Prostate gland (tissue), 2 donors: Measurements from ENCODE around the gene ACTR3. TPM values are rescaled to one million over a fixed set of nuclear protein-coding genes. Genes with fewer than 3 reads are reported as not detected.
A peak's percentile ranks its signal among the peaks of the same experiment; 100 is the strongest.

Experiments used
- DNase-seq: peaks from one replicate; pipeline ENCODE4 v3.0.0-alpha.2; 2019; ENCODE audit warnings: low spot score
- H3K27ac ChIP-seq, 2 donors: fragments of 200-600 bp; sonication (generic); 2 replicates each; pipeline ENCODE4 v1.5.1; 2017 to 2019
- H3K27me3 ChIP-seq: fragments of 200-600 bp; sonication (generic); replicated peaks from 2 replicates; pipeline ENCODE4 v1.5.1; 2019; ENCODE audit not compliant: insufficient read depth
- H3K36me3 ChIP-seq, 2 donors: fragments of 200-600 bp; sonication (generic); 1 replicate in 1 of 2; 2 replicates in 1 of 2; pipeline versions ENCODE4 v1.5.1 to v1.8.1; 2017 to 2019
- H3K4me1 ChIP-seq: fragments of 200-600 bp; sonication (generic); replicated peaks from 2 replicates; pipeline ENCODE4 v1.5.1; 2019
- H3K4me3 ChIP-seq, 2 donors: fragments of 200-600 bp; sonication (generic); 2 replicates each; pipeline ENCODE4 v1.5.1; 2017 to 2019
- H3K9me3 ChIP-seq: fragments of 200-600 bp; sonication (generic); 2 replicates; pipeline ENCODE4 v1.5.1; 2017
- POLR2A ChIP-seq: fragments of 450-650 bp; IDR thresholded peaks from one replicate; pipeline ENCODE4 v1.6.1; 2016; ENCODE audit warnings: antibody characterized with exemption, mild to moderate bottlenecking
- POLR2AphosphoS5 ChIP-seq: sonication (generic); formaldehyde crosslinking; IDR thresholded peaks from one replicate; pipeline ENCODE4 v1.6.1; 2017; ENCODE audit warnings: antibody characterized with exemption
- WGBS: methylation state at CpG from one replicate; pipeline ENCODE4 v1.1.5; 2018; 5-methylcytosine and 5-hydroxymethylcytosine counted together
- intact Hi-C: fragments of 100-400 bp; cut with DNase I; formaldehyde crosslinking; loops from one replicate; pipeline ENCODE4 v1.14.2; 2022
- total RNA-seq, 2 donors: library from RNA; depleted of rRNA; stranded (reverse); fragments of >200 nt; gene quantifications; one replicate each; pipeline ENCODE4 v1.1.0, GENCODE V29; 2016
- TF ChIP-seq, protein P1 (sequence below), 4 experiments: fragments of 200-600 bp in 2 of 4; fragments of 450-650 bp in 2 of 4; sonication (generic) in 2 of 4; IDR thresholded peaks; 1 replicate in 3 of 4; 2 replicates in 1 of 4; pipeline ENCODE4 v1.5.1; 2016 to 2019; ENCODE audit warnings: antibody characterized with exemption in 4 of 4, mild to moderate bottlenecking in 2 of 4, moderate library complexity in 2 of 4

The ACTR3 gene
- total RNA-seq, 2 donors from 2014 or later = 65.9 to 93.7 TPM

DNA sequence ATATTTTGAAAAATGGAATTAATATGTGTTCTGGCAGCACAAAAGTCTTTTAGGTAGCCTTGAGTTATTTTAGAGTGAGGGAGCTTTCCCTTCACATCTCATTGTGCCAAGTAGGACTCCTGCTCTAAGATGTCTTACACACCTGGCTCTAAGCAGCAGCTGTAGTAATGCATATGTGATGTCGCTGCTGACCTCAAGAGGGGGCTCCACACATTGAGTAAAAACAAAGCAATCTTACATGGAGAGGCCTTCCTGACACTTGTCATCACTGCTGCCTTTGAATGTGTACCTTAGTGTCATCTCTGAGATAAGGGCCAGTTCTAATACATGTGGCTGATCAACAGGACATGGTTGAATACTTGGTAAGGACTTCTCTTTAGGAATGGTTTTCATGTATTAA is 75.8 kb downstream of the ACTR3 start:
- no peak overlapping the region for H3K4me3 ChIP-seq
- H3K9me3 ChIP-seq = no peaks in the 10 kb centered on the region
- no peak overlapping the region for H3K27ac ChIP-seq
- H3K36me3 ChIP-seq = no peaks in the 10 kb centered on the region
- H3K4me1 ChIP-seq = no peaks in the 10 kb centered on the region
- no peaks in the 10 kb centered on the region for H3K27me3 ChIP-seq
- intact Hi-C loops = no loop called here
- TF ChIP-seq, protein P1, sequence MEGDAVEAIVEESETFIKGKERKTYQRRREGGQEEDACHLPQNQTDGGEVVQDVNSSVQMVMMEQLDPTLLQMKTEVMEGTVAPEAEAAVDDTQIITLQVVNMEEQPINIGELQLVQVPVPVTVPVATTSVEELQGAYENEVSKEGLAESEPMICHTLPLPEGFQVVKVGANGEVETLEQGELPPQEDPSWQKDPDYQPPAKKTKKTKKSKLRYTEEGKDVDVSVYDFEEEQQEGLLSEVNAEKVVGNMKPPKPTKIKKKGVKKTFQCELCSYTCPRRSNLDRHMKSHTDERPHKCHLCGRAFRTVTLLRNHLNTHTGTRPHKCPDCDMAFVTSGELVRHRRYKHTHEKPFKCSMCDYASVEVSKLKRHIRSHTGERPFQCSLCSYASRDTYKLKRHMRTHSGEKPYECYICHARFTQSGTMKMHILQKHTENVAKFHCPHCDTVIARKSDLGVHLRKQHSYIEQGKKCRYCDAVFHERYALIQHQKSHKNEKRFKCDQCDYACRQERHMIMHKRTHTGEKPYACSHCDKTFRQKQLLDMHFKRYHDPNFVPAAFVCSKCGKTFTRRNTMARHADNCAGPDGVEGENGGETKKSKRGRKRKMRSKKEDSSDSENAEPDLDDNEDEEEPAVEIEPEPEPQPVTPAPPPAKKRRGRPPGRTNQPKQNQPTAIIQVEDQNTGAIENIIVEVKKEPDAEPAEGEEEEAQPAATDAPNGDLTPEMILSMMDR (IDR thresholded peaks at IDR 0.05) = peak in 2 of 4 experiments; percentile 14 to 38
- no peak for TF ChIP-seq POLR2AphosphoS5
- DNase-seq = no peak
- 7% methylated on average over 1 of the region's 1 CpG for WGBS

DNA sequence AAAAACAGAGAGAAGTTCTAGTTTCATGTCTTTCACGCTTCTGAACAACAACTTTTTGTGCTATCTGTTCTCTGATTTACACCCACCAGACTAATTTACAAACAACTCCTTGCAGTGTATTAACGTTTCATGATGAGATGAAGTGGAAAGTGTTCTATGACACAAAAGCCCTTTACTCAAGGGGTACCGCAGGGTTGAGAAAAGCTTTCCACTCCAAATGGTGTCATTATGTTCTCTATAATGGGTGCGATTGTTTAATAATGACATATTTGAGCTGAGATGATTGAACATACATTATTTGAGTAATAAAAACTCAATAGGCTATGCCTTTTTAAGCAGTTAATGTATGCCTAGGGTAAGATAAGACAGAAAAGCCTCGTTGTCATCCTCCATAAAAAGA is 76.3 kb downstream of the ACTR3 start:
- no peak for DNase-seq
- intact Hi-C loops = no loop called here
- H3K27me3 ChIP-seq = no peaks in the 10 kb centered on the region
- no peaks in the 10 kb centered on the region for H3K36me3 ChIP-seq
- TF ChIP-seq, protein P1 (IDR thresholded peaks at IDR 0.05) = no peak
- TF ChIP-seq POLR2AphosphoS5 = no peak
- TF ChIP-seq POLR2A = no peak
- H3K4me3 ChIP-seq = no peak overlapping the region
- no peaks in the 10 kb centered on the region for H3K4me1 ChIP-seq
- H3K27ac ChIP-seq = no peak overlapping the region
- 59% methylated on average over 5 of the region's 5 CpGs for WGBS
- no peaks in the 10 kb centered on the region for H3K9me3 ChIP-seq

DNA sequence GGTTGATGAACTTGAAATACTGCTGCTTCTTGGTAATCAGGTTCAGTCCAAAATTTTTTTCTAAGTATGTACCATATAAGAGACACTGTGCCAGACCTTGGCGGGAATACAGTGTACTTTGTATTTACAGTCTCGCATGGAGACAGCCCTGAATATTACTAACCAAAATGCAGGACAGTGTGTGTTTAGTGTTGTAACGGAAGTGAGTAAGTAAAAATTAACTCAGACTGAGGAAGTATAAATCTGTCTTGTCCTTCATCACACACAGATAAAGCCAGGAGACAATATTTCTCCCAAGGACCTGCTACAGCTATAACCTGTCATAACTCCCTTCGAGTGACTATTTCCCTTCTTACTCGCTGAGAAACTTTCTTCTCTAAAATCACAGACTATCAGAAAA is 76.9 kb downstream of the ACTR3 start:
- peak; percentile 52 for DNase-seq
- WGBS = 4% methylated on average over 5 of the region's 5 CpGs
- H3K27me3 ChIP-seq = no peaks in the 10 kb centered on the region
- H3K36me3 ChIP-seq = no peaks in the 10 kb centered on the region
- no peak overlapping the region for H3K27ac ChIP-seq
- intact Hi-C loops = no loop called here
- H3K4me3 ChIP-seq = no peak overlapping the region
- TF ChIP-seq, protein P1 (IDR thresholded peaks at IDR 0.05) = no peak
- TF ChIP-seq POLR2A = no peak
- peak; percentile 46 for TF ChIP-seq POLR2AphosphoS5
- no peaks in the 10 kb centered on the region for H3K4me1 ChIP-seq
- no peaks in the 10 kb centered on the region for H3K9me3 ChIP-seq

DNA sequence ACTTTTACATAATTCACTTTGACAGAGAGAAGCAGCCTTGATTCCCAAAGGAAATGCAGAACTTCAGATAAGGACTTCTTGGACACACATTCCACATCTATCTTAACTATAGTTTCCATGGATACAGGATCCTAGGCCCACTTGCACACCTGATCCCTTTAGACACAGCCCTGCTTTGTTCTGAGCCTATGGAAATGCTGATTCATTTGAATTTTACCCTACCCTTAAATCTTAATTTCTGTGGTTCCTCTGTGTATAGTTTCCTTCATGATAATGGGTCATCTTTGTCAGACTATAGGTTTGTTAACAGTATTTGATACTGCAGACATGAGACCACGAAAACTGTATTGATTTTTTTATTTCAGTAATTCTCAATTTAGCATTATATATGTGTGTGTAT is 77.4 kb downstream of the ACTR3 start:
- intact Hi-C loops = no loop called here

DNA sequence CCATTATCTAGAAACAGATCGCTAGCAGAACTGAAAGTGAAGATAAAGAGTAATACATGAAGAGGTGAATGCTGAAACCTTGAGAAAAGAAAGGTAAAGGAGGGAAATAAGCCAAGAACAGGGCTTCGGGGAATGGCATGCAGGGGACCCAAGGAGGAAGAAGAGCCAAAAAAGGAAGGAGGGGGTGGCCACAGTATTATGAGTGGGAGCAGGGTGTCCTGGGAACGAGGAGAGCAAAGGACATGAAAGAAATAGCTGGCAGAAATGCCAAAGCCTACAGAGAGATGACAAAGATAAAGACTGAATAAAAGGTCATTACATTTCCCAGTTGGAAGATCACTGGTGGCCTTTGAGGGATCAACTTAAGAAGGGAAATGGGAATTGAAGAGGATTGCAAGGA is 82.9 kb downstream of the ACTR3 start:
- no peak for DNase-seq
- Histone ChIP-seq H3K4me3 (no peak overlapping the region), H3K9me3 (no peaks in the 10 kb centered on the region), H3K27ac (no peak overlapping the region), H3K36me3 (no peaks in the 10 kb centered on the region), H3K4me1 (no peaks in the 10 kb centered on the region), H3K27me3 (no peaks in the 10 kb centered on the region)
- intact Hi-C loops = loop anchor here (10.0 kb wide), 1 partner anchor 582 kb away; no protein-coding TSS in a partner anchor
- TF ChIP-seq POLR2AphosphoS5 (no peak), POLR2A (no peak)
- TF ChIP-seq, protein P1 (IDR thresholded peaks at IDR 0.05) = no peak
- WGBS = 48% methylated on average over 3 of the region's 3 CpGs

More for the DNA sequence above, 77.4 kb downstream of the ACTR3 start:
- Histone ChIP-seq H3K27ac (no peak overlapping the region), H3K4me3 (no peak overlapping the region), H3K9me3 (no peaks in the 10 kb centered on the region), H3K36me3 (no peaks in the 10 kb centered on the region), H3K27me3 (no peaks in the 10 kb centered on the region), H3K4me1 (no peaks in the 10 kb centered on the region)
- DNase-seq = no peak
- 96% methylated on average over 1 of the region's 1 CpG for WGBS
- TF ChIP-seq, protein P1 (IDR thresholded peaks at IDR 0.05) = no peak
- TF ChIP-seq POLR2AphosphoS5 (no peak), POLR2A (no peak)
